IPS DF 4.7 (cell line): ENCODE results near the gene VPS18.

Experiments used
- DNase-seq: peaks from one replicate; pipeline ENCODE4 v3.0.0-alpha.2; 2013; ENCODE audit warnings: low spot score; ENCODE audit errors: extremely low read depth

Gene VPS18

DNA sequence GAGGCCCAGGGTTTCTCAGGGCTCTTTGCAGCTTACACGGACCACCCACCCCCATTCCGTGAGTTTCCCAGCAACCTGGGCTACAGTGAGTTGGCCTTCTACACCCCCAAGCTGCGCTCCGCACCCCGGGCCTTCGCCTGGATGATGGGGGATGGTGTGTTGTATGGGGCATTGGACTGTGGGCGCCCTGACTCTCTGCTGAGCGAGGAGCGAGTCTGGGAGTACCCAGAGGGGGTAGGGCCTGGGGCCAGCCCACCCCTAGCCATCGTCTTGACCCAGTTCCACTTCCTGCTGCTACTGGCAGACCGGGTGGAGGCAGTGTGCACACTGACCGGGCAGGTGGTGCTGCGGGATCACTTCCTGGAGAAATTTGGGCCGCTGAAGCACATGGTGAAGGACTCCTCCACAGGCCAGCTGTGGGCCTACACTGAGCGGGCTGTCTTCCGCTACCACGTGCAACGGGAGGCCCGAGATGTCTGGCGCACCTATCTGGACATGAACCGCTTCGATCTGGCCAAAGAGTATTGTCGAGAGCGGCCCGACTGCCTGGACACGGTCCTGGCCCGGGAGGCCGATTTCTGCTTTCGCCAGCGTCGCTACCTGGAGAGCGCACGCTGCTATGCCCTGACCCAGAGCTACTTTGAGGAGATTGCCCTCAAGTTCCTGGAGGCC lies 5.4 kb downstream of the VPS18 start:
- DNase-seq: no peak

DNA sequence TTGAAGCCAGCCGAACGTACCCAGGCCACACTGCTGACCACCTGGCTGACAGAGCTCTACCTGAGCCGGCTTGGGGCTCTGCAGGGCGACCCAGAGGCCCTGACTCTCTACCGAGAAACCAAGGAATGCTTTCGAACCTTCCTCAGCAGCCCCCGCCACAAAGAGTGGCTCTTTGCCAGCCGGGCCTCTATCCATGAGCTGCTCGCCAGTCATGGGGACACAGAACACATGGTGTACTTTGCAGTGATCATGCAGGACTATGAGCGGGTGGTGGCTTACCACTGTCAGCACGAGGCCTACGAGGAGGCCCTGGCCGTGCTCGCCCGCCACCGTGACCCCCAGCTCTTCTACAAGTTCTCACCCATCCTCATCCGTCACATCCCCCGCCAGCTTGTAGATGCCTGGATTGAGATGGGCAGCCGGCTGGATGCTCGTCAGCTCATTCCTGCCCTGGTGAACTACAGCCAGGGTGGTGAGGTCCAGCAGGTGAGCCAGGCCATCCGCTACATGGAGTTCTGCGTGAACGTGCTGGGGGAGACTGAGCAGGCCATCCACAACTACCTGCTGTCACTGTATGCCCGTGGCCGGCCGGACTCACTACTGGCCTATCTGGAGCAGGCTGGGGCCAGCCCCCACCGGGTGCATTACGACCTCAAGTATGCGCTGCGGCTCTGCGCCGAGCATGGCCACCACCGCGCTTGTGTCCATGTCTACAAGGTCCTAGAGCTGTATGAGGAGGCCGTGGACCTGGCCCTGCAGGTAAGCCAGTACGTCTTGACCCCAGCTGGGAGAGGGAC lies 6.2 kb downstream of the VPS18 start:
- DNase-seq: no peak

DNA sequence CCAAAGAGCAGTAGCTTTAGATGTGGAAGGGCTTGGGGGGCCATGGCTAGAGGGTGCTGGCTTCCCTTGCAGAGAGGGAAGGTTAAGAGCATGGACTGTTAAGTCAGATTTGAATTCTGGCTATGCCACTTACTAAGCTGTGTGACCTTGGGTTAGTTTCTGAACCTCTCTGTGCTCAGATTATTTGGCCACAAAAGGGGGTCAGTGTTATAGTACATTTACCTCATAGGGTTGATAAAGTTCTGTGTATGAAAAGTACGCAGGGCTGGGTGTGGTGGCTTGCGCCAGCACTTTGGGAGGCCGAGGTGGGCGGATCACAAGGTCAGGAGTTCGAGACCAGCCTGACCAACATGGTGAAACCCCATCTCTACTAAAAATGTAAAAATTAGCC lies 6.8 kb downstream of the VPS18 start:
- DNase-seq: no peak

DNA sequence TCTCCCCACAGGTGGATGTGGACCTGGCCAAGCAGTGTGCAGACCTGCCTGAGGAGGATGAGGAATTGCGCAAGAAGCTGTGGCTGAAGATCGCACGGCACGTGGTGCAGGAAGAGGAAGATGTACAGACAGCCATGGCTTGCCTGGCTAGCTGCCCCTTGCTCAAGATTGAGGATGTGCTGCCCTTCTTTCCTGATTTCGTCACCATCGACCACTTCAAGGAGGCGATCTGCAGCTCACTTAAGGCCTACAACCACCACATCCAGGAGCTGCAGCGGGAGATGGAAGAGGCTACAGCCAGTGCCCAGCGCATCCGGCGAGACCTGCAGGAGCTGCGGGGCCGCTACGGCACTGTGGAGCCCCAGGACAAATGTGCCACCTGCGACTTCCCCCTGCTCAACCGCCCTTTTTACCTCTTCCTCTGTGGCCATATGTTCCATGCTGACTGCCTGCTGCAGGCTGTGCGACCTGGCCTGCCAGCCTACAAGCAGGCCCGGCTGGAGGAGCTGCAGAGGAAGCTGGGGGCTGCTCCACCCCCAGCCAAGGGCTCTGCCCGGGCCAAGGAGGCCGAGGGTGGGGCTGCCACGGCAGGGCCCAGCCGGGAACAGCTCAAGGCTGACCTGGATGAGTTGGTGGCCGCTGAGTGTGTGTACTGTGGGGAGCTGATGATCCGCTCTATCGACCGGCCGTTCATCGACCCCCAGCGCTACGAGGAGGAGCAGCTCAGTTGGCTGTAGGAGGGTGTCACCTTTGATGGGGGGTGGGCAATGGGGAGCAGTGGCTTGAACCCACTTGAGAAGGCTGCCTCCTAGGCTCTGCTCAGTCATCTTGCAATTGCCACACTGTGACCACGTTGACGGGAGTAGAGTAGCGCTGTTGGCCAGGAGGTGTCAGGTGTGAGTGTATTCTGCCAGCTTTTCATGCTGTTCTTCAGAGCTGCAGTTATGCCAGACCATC lies 8.6 kb downstream of the VPS18 start:
- DNase-seq: no peak

DNA sequence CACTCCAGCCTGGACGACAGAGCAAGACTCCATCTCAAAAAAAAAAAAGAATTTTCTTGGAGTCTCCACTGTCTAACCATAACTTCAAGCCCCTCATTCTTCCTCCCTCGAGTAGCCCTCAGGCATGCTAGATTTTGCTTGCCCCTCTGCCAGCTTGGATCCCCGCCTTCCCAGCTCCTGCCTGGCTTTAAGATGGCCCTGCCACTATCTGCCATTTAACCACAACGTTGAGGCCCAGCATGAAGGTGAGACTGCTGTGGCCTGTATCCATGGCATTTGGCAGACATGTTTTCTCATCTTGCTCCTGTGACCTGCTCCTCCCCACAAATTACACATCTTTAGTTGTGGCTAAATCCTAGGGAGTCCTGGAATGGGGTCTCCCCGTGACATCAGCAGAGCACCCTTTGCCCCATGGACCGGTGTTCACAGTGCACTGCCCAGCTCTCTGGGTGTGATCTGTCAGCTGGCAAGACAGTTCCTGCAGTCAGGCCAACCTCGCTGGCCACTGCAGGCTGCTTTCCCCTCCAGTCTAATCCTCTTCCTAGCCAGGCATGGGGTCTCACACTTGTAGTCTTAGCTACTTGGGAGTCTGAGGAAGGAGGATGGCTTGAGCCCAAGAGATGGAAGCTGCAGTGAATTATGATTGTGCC lies 10.4 kb downstream of the VPS18 start:
- no peak for DNase-seq

DNA sequence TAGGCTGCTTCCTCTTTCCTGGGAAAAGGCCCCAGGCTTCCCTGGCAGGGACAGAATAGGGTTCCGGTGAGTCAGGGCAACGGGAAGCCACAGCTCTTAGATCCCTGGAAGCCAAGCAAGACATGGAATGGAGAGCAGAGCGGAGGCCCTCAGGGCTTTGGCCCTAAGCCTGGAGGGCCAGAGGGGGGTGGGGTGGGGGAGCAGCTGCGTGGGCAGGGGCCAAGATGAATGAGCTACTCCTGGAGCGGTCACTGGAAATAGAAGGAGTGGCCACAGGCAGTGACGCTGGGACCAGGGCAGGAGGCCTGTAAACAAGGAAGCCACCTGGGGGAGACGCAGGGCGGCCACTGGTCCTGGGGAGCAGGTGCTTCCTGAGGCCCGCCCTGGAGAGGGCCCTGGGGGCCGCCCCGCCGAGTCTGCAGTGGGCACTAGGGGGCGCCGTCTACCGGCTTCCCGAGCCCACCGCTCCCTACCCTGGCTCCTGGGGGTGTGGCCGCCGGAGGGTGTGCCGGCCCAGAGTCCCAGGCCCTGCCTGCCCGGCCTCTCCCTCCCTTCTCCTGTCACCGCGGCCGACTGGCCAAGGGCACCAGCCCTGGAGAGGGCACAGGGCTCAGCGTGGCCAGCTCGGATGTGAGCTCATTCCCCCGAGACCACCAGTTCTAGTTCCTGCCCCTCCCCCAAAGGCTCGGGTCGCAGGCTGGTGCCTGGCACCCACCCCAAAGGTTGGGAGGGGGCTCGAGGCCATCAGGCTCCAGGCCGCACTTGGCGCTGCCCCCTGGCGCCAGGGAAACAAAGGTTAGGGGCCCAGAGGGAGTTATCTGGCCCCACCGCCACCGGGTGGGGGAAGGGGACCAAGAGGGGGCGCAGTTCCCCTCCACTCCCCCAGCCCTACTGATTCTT lies 12.1 kb downstream of the VPS18 start:
- DNase-seq: no peak

GRCh38 chr15:40906991-40907802 lies 12.9 kb downstream of the VPS18 start:
- DNase-seq: no peak

- DNase-seq: no peak
Measured at GRCh38 chr15:40908095-40908494, 13.8 kb downstream of the VPS18 start.

DNA sequence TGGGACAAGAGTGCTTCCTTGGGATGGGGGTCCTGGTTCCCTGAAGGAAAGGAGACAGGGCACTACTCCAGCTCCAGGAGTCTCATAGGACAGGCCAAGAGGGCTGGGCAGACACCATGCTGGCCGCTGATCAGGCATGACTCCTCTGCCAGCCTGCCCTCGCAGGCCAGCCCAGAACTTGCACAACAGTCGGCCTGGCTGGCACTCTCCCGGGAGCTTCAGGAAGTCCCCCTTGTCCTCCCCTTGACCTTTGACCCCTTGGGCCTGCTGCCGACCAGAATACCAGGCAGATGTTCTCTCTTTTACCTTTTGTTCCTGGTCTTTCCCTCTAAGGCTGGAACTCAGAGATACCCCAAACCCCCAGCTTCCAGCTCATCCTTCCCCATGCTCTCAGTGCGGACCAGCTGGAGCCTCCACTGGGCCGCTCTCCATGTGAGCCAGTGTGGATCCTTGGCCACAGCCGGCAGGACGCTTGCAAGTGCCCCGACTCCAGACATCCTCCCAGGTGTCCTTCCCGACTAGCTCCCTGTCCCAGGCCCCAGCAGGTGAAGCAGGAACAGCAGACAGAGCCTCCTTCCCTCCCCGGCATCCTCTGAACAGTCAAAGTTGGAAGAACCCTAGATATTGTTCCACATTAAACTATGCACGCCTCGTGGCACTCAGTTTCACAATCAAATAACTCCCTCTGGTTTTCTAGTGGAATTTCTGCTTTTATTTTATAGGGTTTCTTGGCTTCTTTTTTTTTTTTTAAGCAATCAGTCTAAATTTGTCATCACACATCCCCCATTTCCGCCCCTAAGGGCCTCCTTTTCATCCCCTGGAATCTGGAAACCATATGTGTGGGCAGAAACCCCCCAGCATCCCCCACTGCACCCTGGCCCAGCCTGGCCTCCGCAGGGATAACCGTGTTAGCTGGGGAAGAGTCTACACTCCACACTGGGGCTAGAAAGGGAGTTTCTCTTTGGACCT lies 15.7 kb downstream of the VPS18 start:
- no peak for DNase-seq

DNA sequence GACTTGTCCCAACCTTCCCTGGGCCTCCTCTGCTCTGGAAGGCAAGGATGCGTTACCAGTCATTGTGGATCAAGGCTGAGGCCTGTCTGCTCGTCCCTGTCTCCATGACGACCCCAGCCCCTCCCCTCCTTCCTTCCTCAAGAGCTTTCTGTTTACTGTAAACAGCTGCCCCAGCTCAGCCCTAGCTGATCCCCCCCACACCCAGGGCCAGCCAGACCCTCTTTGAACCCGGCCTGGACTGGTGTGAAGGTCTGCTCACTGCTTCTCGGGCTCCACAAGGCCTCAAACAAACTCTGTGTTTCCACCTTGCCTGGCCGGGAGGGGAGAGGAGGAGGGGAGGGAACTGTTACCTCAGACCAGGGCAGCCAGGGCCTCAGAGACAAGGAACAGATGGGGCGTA lies 16.9 kb downstream of the VPS18 start:
- DNase-seq: no peak

GRCh38 chr15:40911693-40912092 lies 17.4 kb downstream of the VPS18 start:
- no peak for DNase-seq

GRCh38 chr15:40912478-40912877 lies 18.2 kb downstream of the VPS18 start:
- no peak for DNase-seq

GRCh38 chr15:40914013-40914412 lies 19.8 kb downstream of the VPS18 start:
- no peak for DNase-seq

GRCh38 chr15:40914486-40914885 lies 20.2 kb downstream of the VPS18 start:
- no peak for DNase-seq

DNA sequence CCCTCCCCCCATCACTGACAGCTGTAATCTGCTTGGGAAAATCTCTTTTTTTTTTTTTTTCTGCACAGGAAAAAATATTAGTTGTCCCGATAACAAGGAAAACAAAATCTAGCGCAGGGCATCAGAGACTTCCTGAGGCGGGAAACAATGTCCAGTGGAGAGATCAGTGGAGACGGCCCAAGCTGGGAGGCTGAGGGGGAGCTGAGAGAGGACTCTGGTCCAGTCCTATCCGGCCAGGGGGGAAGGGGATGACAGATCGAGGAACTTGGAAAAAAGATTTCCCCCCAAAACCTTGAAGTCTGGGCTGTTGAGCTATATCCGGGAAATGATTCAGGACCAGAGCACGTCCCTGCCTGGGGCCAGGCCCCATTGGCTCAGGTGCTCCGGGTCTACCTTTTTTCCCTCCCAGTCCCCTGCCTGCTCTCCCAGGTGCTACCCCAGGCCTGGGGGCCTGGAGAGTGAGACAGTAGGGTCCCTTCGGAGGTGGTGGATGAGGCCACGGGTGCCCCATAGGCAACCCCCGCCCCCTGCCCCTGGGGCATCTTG lies 20.9 kb downstream of the VPS18 start:
- no peak for DNase-seq

GRCh38 chr15:40915679-40916078 lies 21.4 kb downstream of the VPS18 start:
- no peak for DNase-seq

- no peak for DNase-seq
Measured at GRCh38 chr15:40917585-40917984, 23.3 kb downstream of the VPS18 start.

DNA sequence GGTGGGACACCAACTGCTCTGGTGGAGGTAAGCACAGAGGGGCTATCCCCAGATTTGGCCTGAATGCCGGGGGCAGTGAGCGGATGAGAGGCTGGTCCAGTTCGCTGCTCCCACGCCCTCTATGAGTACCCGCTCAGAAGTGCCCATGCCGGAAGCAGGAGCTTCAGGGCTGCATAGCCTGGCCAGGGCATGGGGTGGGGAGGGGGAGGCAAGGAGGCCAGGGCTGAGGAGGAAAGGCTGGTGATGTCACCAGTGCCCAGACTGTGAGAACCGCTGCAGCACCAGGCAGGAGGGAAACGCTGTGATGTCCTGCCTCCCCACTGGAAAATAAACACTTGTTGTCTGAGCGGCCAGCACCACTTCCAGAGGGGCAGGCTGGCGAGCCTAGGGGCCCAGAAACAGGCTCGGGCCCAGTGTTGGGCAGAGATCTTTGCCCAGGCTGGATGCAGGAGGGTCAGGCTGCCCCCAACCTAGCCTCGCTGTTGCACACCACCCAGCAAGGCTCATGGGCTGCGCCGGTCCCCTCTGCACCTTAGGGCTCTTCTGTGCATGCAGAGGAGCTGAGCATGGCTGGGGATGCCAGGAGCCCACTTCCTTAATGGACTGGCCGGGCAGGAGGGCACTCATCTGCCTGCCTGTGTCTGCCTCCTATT lies 24.0 kb downstream of the VPS18 start:
- DNase-seq: no peak
